ENCODE measurements around the gene CFAP298. TPM values are rescaled to one million over a fixed set of nuclear protein-coding genes. Genes with fewer than 3 reads are reported as not detected.
"Not testable (repeated sequence)": the region's sequence is repeated elsewhere in the genome, so short reads cannot be mapped to it uniquely, and the experiment has no call there.

The CFAP298 gene
- total RNA-seq, 1 donor from 2014 or later = 60.3 TPM

GRCh38 chr21:32566741-32567389 is 45.3 kb downstream of the CFAP298 start:
- no peak overlapping the region for H3K27ac Mint-ChIP-seq (ENCODE audit: unreplicated experiment)
- TF ChIP-seq CTCF (IDR thresholded peaks at IDR 0.05; ENCODE audit: unreplicated experiment) = no peak
- peaks cover 4% of the 10 kb centered on the region for H3K36me3 Mint-ChIP-seq (ENCODE audit: low read depth, unreplicated experiment)
- no peaks in the 10 kb centered on the region for H3K27me3 Mint-ChIP-seq (ENCODE audit: unreplicated experiment)
- no peak overlapping the region for H3K4me3 Mint-ChIP-seq (ENCODE audit: unreplicated experiment)
- peaks cover 3% of the 10 kb centered on the region for H3K4me1 Mint-ChIP-seq (ENCODE audit: unreplicated experiment)
- H3K9me3 Mint-ChIP-seq (ENCODE audit: unreplicated experiment) = peaks cover 8% of the 10 kb centered on the region
- DNase-seq (ENCODE audit: low spot score) = no peak

GRCh38 chr21:32565856-32566465 is 46.2 kb downstream of the CFAP298 start:
- Mint-ChIP-seq H3K9me3 (ENCODE audit: unreplicated experiment) (peaks cover 8% of the 10 kb centered on the region), H3K27ac (ENCODE audit: unreplicated experiment) (no peak overlapping the region), H3K4me3 (ENCODE audit: unreplicated experiment) (no peak overlapping the region), H3K4me1 (ENCODE audit: unreplicated experiment) (peaks cover 3% of the 10 kb centered on the region), H3K36me3 (ENCODE audit: low read depth, unreplicated experiment) (peaks cover 4% of the 10 kb centered on the region), H3K27me3 (ENCODE audit: unreplicated experiment) (no peaks in the 10 kb centered on the region)
- no peak for DNase-seq (ENCODE audit: low spot score)
- no peak for TF ChIP-seq CTCF (IDR thresholded peaks at IDR 0.05; ENCODE audit: unreplicated experiment)

GRCh38 chr21:32562915-32563314 is 49.3 kb downstream of the CFAP298 start:
- DNase-seq (ENCODE audit: low spot score) = no peak
- no peaks in the 10 kb centered on the region for H3K27me3 Mint-ChIP-seq (ENCODE audit: unreplicated experiment)
- no peak overlapping the region for H3K4me3 Mint-ChIP-seq (ENCODE audit: unreplicated experiment)
- H3K9me3 Mint-ChIP-seq (ENCODE audit: unreplicated experiment) = peaks cover 8% of the 10 kb centered on the region
- no peak for TF ChIP-seq CTCF (IDR thresholded peaks at IDR 0.05; ENCODE audit: unreplicated experiment)
- no peak overlapping the region for H3K27ac Mint-ChIP-seq (ENCODE audit: unreplicated experiment)
- H3K36me3 Mint-ChIP-seq (ENCODE audit: low read depth, unreplicated experiment) = peaks cover 4% of the 10 kb centered on the region
- H3K4me1 Mint-ChIP-seq (ENCODE audit: unreplicated experiment) = no peaks in the 10 kb centered on the region

- H3K9me3 Mint-ChIP-seq (ENCODE audit: unreplicated experiment) = peaks cover 8% of the 10 kb centered on the region
- H3K27ac Mint-ChIP-seq (ENCODE audit: unreplicated experiment) = no peak overlapping the region
- no peak overlapping the region for H3K4me3 Mint-ChIP-seq (ENCODE audit: unreplicated experiment)
- no peak for TF ChIP-seq CTCF (IDR thresholded peaks at IDR 0.05; ENCODE audit: unreplicated experiment)
- peaks cover 4% of the 10 kb centered on the region for H3K36me3 Mint-ChIP-seq (ENCODE audit: low read depth, unreplicated experiment)
- DNase-seq (ENCODE audit: low spot score) = peak; percentile 18
- H3K4me1 Mint-ChIP-seq (ENCODE audit: unreplicated experiment) = no peaks in the 10 kb centered on the region
- no peaks in the 10 kb centered on the region for H3K27me3 Mint-ChIP-seq (ENCODE audit: unreplicated experiment)
Measured at GRCh38 chr21:32562426-32562825, 49.8 kb downstream of the CFAP298 start.

- H3K9me3 Mint-ChIP-seq (ENCODE audit: unreplicated experiment); H3K27ac Mint-ChIP-seq (ENCODE audit: unreplicated experiment); H3K36me3 Mint-ChIP-seq (ENCODE audit: low read depth, unreplicated experiment); H3K4me3 Mint-ChIP-seq (ENCODE audit: unreplicated experiment); H3K27me3 Mint-ChIP-seq (ENCODE audit: unreplicated experiment); DNase-seq (ENCODE audit: low spot score); H3K4me1 Mint-ChIP-seq (ENCODE audit: unreplicated experiment): not testable (repeated sequence)
Measured at GRCh38 chr21:32561476-32561875, 50.7 kb downstream of the CFAP298 start.
